K562 (cell line): ENCODE measurements around the gene GPATCH11. TPM values are rescaled to one million over a fixed set of nuclear protein-coding genes. Genes with fewer than 3 reads are reported as not detected.

Experiments used
- ATAC-seq: fragments of 200-7000 bp; cut with Tn5 transposase; 3 replicates; pipeline ENCODE4 v1.9.1; 2020; ENCODE audit warnings: moderate library complexity
- BruUV-seq: library from RNA; stranded (reverse); fragments of 400-500 nt; replicated peaks from 2 replicates; lab custom pipeline; 2021; lab: Mats Ljungman, UMichigan
- CTCF ChIA-PET: fragments of 300-600 bp; formaldehyde crosslinking; extraction: SDS; loops from one replicate; lab custom pipeline; 2021; ENCODE audit warnings: low intra/inter-chr PET ratio; lab: Yijun Ruan, JAX
- POLR2A ChIA-PET: fragments of 300-600, 350-650 bp; sonication (Branson Sonifier 250); formaldehyde crosslinking; extraction: SDS; loops from one replicate; lab custom pipeline; 2021; ENCODE audit warnings: antibody characterized with exemption, inconsistent platforms; lab: Yijun Ruan, JAX
- DNase-seq, 4 experiments: peaks; one replicate each; pipeline versions ENCODE4 v3.0.0 to v3.0.0-alpha.2; 2011 to 2018; ENCODE audit warnings: low spot score in 3 of 4, mixed read lengths in 3 of 4; ENCODE audit errors: extremely low read depth in 1 of 4
- FAIRE-seq: peaks from 2 replicates; lab custom pipeline; 2011; peaks lifted over from hg19 to GRCh38; lab: Jason Lieb, UNC
- H2AFZ ChIP-seq: 2 replicates; pipeline ENCODE4 v1.6.0; 2011; ENCODE audit warnings: low read depth, low read length, control low read depth, inconsistent platforms
- H3K27ac ChIP-seq: fragments of 200-600 bp; 3 replicates; pipeline ENCODE4 v1.8.0; 2011; ENCODE audit warnings: low read depth, mild to moderate bottlenecking, control low read depth, inconsistent platforms, low read length, moderate library complexity, mixed read lengths; ENCODE audit errors: extremely low read depth
- H3K27me3 ChIP-seq, 2 experiments: fragments of 300-600 bp in 1 of 2; 2 replicates in 1 of 2; 3 replicates in 1 of 2; pipeline versions ENCODE4 v1.6.0 to v1.8.0; 2011; ENCODE audit warnings: inconsistent platforms in 2 of 2, low read length in 2 of 2, mild to moderate bottlenecking in 1 of 2, mixed read lengths in 1 of 2, moderate library complexity in 1 of 2; ENCODE audit not compliant: control insufficient read depth in 2 of 2, insufficient read depth in 2 of 2
- H3K36me3 ChIP-seq: fragments of 300-600 bp; 3 replicates; pipeline ENCODE4 v1.8.0; 2011; ENCODE audit warnings: mild to moderate bottlenecking, low read length, inconsistent platforms; ENCODE audit not compliant: control insufficient read depth, insufficient read depth
- H3K4me1 ChIP-seq, 2 experiments: fragments of 200-600 bp in 1 of 2; replicated peaks in 1 of 2; 2 replicates in 1 of 2; 3 replicates in 1 of 2; pipeline versions ENCODE4 v1.5.1 to v1.8.0; 2011; ENCODE audit warnings: inconsistent platforms in 2 of 2, low read length in 2 of 2, mild to moderate bottlenecking in 1 of 2, mixed read lengths in 1 of 2, moderate library complexity in 1 of 2; ENCODE audit not compliant: control insufficient read depth in 2 of 2, insufficient read depth in 2 of 2
- H3K4me2 ChIP-seq: 2 replicates; pipeline ENCODE4 v1.6.1; 2011; ENCODE audit warnings: low read length, control low read depth, inconsistent platforms, mixed read lengths; ENCODE audit not compliant: insufficient read depth
- H3K4me3 ChIP-seq: fragments of 200-600 bp; sonication (generic), shearing (Covaris generic); 2 replicates; pipeline ENCODE4 v1.5.1; 2016; ENCODE audit warnings: control low read depth, inconsistent platforms
- H3K79me2 ChIP-seq: fragments of 200-600 bp; 3 replicates; pipeline ENCODE4 v1.8.0; 2011; ENCODE audit warnings: low read length, inconsistent platforms; ENCODE audit not compliant: control insufficient read depth, insufficient read depth
- H3K9ac ChIP-seq, 2 experiments: 2 replicates each; pipeline versions ENCODE4 v1.6.0 to v1.6.1; 2011; ENCODE audit warnings: low read depth in 2 of 2, low read length in 2 of 2, control low read depth in 1 of 2, inconsistent platforms in 1 of 2, mild to moderate bottlenecking in 1 of 2, mixed read lengths in 1 of 2; ENCODE audit not compliant: insufficient read depth in 1 of 2
- H3K9me1 ChIP-seq: one replicate; pipeline ENCODE4 v1.6.0; 2011; ENCODE audit warnings: inconsistent platforms, mild to moderate bottlenecking, low read length, moderate library complexity; ENCODE audit not compliant: control insufficient read depth, insufficient read depth
- H3K9me3 ChIP-seq: replicated peaks from 2 replicates; pipeline ENCODE4 v1.5.1; 2011; ENCODE audit warnings: low read depth, low read length, inconsistent platforms; ENCODE audit not compliant: control insufficient read depth, insufficient read depth
- H4K20me1 ChIP-seq: replicated peaks from 2 replicates; pipeline ENCODE4 v1.6.1; 2011; ENCODE audit warnings: low read length, inconsistent platforms, mixed read lengths; ENCODE audit not compliant: control insufficient read depth, insufficient read depth
- BCOR ChIP-seq: fragments of 450-650 bp; IDR thresholded peaks from 2 replicates; pipeline ENCODE4 v1.6.1; 2016
- MED1 ChIP-seq: sonication (generic); formaldehyde crosslinking; IDR thresholded peaks from 2 replicates; pipeline ENCODE4 v1.8.1; 2023; ENCODE audit warnings: missing genetic modification reagents, borderline replicate concordance
- WGBS: fragments of 100-300 bp; shearing (Covaris generic); methylation state at CpG from one replicate; pipeline ENCODE4 v1.1.6; 2016; ENCODE audit warnings: low coverage, mixed read lengths; ENCODE audit not compliant: insufficient coverage; ENCODE audit errors: missing lambda C conversion rate; 5-methylcytosine and 5-hydroxymethylcytosine counted together
- in situ Hi-C: fragments of 300-500 bp; cut with MboI; formaldehyde crosslinking; loops from 4 replicates; pipeline ENCODE4 v1.15.0; 2018; ENCODE audit warnings: inconsistent platforms, mixed read lengths
- intact Hi-C: fragments of 100-400 bp; cut with micrococcal nuclease; formaldehyde crosslinking; loops from 2 replicates; pipeline ENCODE4 v1.14.2; 2022
- polyA plus RNA-seq, 8 experiments: library from polyadenylated mRNA; depleted of rRNA in 4 of 8; stranded (reverse) in 5 of 8; unstranded in 3 of 8; fragments of >200 nt; fragmentation: Nextera tagmentation in 2 of 8; fragmentation: Illumina TruSeq in 1 of 8; extraction: Ambion mirVana in 2 of 8; extraction: Trizol in 1 of 8; gene quantifications; 2 replicates each; pipeline versions ENCODE4 v1.2.1 to v1.2.3, GENCODE V29; 2011 to 2014; ENCODE audit warnings: inconsistent platforms in 1 of 8, missing spikeins in 1 of 8
- total RNA-seq, 7 experiments: library from RNA; depleted of rRNA in 6 of 7; stranded (reverse); fragments of >200 nt in 6 of 7; fragmentation: Illumina TruSeq in 2 of 7; extraction: Trizol in 2 of 7; gene quantifications; 2 replicates each; pipeline versions ENCODE4 v1.2.1 to v1.2.3, GENCODE V29; 2011 to 2021; ENCODE audit warnings: low replicate concordance in 1 of 7
- TF ChIP-seq, protein P1 (sequence below): fragments of 450-650 bp; IDR thresholded peaks from 2 replicates; pipeline ENCODE4 v1.6.1; 2017; ENCODE audit warnings: antibody characterized with exemption, mild to moderate bottlenecking

Gene GPATCH11
- total and polyA plus RNA-seq, 9 of the 15 experiments (the other 6 are each of a cell fraction or from before 2014, with no cell fraction given) = 7.9 to 23.9 (median 15.2) TPM

DNA sequence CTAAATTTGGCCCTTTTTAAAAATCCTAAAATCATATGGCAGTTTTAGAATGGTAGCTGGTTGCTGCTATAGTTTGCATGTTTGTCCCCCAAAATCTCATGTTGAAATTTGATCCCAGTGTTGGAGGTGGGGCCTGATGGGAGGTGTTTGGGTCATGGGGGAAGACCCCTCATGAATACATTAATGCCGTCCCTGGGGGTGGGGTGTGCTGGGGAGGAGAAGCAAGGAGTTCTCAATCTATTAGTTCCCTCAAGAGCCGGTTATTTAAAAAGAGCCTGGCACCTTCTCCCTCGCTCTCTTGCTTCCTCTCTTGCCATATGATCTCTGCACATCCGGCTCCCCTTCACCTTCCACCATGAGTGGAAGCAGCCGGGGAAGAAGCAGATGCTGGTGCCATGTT, 20.8 kb downstream of the GPATCH11 start:
- H3K9me1 ChIP-seq = no peaks in the 10 kb centered on the region
- DNase-seq (no peak), FAIRE-seq (no peak), ATAC-seq (no peak; the same call in 2 of the 3 replicates)
- H3K27me3 ChIP-seq = no peaks in the 10 kb centered on the region
- H3K4me3 ChIP-seq = no peak overlapping the region
- no TSS peak for BruUV-seq
- H3K27ac ChIP-seq = no peak overlapping the region
- WGBS = 74% methylated on average over 5 of the region's 5 CpGs
- TF ChIP-seq BCOR = no peak
- TF ChIP-seq, protein P1, sequence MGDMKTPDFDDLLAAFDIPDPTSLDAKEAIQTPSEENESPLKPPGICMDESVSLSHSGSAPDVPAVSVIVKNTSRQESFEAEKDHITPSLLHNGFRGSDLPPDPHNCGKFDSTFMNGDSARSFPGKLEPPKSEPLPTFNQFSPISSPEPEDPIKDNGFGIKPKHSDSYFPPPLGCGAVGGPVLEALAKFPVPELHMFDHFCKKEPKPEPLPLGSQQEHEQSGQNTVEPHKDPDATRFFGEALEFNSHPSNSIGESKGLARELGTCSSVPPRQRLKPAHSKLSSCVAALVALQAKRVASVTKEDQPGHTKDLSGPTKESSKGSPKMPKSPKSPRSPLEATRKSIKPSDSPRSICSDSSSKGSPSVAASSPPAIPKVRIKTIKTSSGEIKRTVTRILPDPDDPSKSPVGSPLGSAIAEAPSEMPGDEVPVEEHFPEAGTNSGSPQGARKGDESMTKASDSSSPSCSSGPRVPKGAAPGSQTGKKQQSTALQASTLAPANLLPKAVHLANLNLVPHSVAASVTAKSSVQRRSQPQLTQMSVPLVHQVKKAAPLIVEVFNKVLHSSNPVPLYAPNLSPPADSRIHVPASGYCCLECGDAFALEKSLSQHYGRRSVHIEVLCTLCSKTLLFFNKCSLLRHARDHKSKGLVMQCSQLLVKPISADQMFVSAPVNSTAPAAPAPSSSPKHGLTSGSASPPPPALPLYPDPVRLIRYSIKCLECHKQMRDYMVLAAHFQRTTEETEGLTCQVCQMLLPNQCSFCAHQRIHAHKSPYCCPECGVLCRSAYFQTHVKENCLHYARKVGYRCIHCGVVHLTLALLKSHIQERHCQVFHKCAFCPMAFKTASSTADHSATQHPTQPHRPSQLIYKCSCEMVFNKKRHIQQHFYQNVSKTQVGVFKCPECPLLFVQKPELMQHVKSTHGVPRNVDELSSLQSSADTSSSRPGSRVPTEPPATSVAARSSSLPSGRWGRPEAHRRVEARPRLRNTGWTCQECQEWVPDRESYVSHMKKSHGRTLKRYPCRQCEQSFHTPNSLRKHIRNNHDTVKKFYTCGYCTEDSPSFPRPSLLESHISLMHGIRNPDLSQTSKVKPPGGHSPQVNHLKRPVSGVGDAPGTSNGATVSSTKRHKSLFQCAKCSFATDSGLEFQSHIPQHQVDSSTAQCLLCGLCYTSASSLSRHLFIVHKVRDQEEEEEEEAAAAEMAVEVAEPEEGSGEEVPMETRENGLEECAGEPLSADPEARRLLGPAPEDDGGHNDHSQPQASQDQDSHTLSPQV = no peak
- TF ChIP-seq MED1 (CRISPR knock-in tag) = no peak
- ChIA-PET POLR2A (no interaction called here), CTCF (no interaction called here)
- no peak overlapping the region for H3K9ac ChIP-seq
- H3K79me2 ChIP-seq = no peaks in the 10 kb centered on the region
- peaks cover 0 to 3% of the 10 kb centered on the region in 2 experiments; a peak in 2 of 5 replicates for H3K4me1 ChIP-seq
- in situ Hi-C loops = no loop called here
- peaks cover 23% of the 10 kb centered on the region; the same call in 2 of the 3 replicates for H3K36me3 ChIP-seq
- no peaks in the 10 kb centered on the region for H3K9me3 ChIP-seq
- H2AFZ ChIP-seq = no peak overlapping the region
- no peak overlapping the region for H3K4me2 ChIP-seq
- no peaks in the 10 kb centered on the region for H4K20me1 ChIP-seq
- intact Hi-C loops = no loop called here
